H1 (cell line): Measurements from ENCODE around the gene TXNRD2. TPM values are rescaled to one million over a fixed set of nuclear protein-coding genes. Genes with fewer than 3 reads are reported as not detected.

ENCODE experiments used
- CTCF ChIA-PET: fragments of 300-600 bp; sonication (Branson Sonifier 250); formaldehyde crosslinking; loops from one replicate; lab custom pipeline; 2021; ENCODE audit not compliant: partially characterized antibody; lab: Charles Lee
- POLR2A ChIA-PET: fragments of 300-600 bp; sonication (Branson Sonifier 250); formaldehyde crosslinking; loops from one replicate; lab custom pipeline; 2021; ENCODE audit warnings: inconsistent platforms; ENCODE audit not compliant: partially characterized antibody; lab: Charles Lee
- DNase-seq, 2 experiments: peaks; one replicate each; pipeline versions ENCODE4 v3.0.0 to v3.0.0-alpha.2; 2010 to 2022; ENCODE audit warnings: low spot score in 2 of 2, low read depth in 1 of 2, mixed read lengths in 1 of 2
- FAIRE-seq: peaks from 2 replicates; lab custom pipeline; 2011; peaks lifted over from hg19 to GRCh38; lab: Jason Lieb, UNC
- H2AFZ ChIP-seq: 2 replicates; pipeline ENCODE4 v1.8.1; 2012; ENCODE audit warnings: low read length, inconsistent platforms
- H2AK5ac ChIP-seq: 2 replicates; pipeline ENCODE4 v1.6.1; 2013; ENCODE audit warnings: low read depth, low read length
- H2BK120ac ChIP-seq: replicated peaks from 2 replicates; pipeline ENCODE3; 2013; ENCODE audit warnings: low read depth, low read length, inconsistent platforms
- H2BK12ac ChIP-seq: 2 replicates; pipeline ENCODE4 v1.6.1; 2013; ENCODE audit warnings: low read depth, low read length
- H2BK15ac ChIP-seq: 2 replicates; pipeline ENCODE4 v1.6.1; 2013; ENCODE audit warnings: low read length
- H2BK20ac ChIP-seq: 2 replicates; pipeline ENCODE4 v1.6.1; 2013; ENCODE audit warnings: low read length
- H2BK5ac ChIP-seq: 2 replicates; pipeline ENCODE4 v1.6.1; 2013; ENCODE audit warnings: low read depth, low read length
- H3K14ac ChIP-seq: 2 replicates; pipeline ENCODE4 v1.6.1; 2013; ENCODE audit warnings: inconsistent platforms; ENCODE audit not compliant: insufficient read length
- H3K18ac ChIP-seq: 2 replicates; pipeline ENCODE4 v1.6.1; 2013; ENCODE audit warnings: low read length; ENCODE audit errors: extremely low read depth
- H3K23ac ChIP-seq: 2 replicates; pipeline ENCODE4 v1.6.1; 2013; ENCODE audit warnings: inconsistent platforms; ENCODE audit not compliant: insufficient read length
- H3K23me2 ChIP-seq: 2 replicates; pipeline ENCODE4 v1.6.1; 2013; ENCODE audit warnings: low read depth, low read length
- H3K27ac ChIP-seq: 2 replicates; pipeline ENCODE4 v1.6.1; 2011; ENCODE audit warnings: low read depth, low read length, inconsistent platforms
- H3K27me3 ChIP-seq, 4 experiments: replicated peaks in 1 of 4; 1 replicate in 1 of 4; 2 replicates in 3 of 4; pipeline versions ENCODE4 v1.6.1 to v1.8.1; 2011 to 2013; ENCODE audit warnings: low read length in 3 of 4, mild to moderate bottlenecking in 3 of 4, inconsistent platforms in 2 of 4, mixed read lengths in 2 of 4, moderate library complexity in 1 of 4; ENCODE audit not compliant: control insufficient read depth in 3 of 4, insufficient read depth in 3 of 4; ENCODE audit errors: extremely low read depth in 1 of 4
- H3K36me3 ChIP-seq, 4 experiments: 2 replicates each; pipeline versions ENCODE4 v1.6.1 to v1.8.1; 2011 to 2013; ENCODE audit warnings: mild to moderate bottlenecking in 4 of 4, low read length in 3 of 4, moderate library complexity in 2 of 4, control low read depth in 1 of 4, inconsistent platforms in 1 of 4; ENCODE audit not compliant: insufficient read depth in 4 of 4, control insufficient read depth in 2 of 4
- H3K4ac ChIP-seq: replicated peaks from 2 replicates; pipeline ENCODE3; 2013; ENCODE audit warnings: low read length, low read depth, mixed read lengths, inconsistent platforms; ENCODE audit not compliant: insufficient read length
- H3K4me1 ChIP-seq, 4 experiments: replicated peaks in 1 of 4; 1 replicate in 1 of 4; 2 replicates in 3 of 4; pipeline versions ENCODE4 v1.6.1 to v1.8.1; 2011 to 2013; ENCODE audit warnings: low read length in 3 of 4, inconsistent platforms in 2 of 4, mixed read lengths in 1 of 4; ENCODE audit not compliant: insufficient read depth in 4 of 4, control insufficient read depth in 3 of 4
- H3K4me2 ChIP-seq, 2 experiments: 2 replicates each; pipeline versions ENCODE4 v1.6.1 to v1.8.1; 2011 to 2013; ENCODE audit warnings: low read depth in 2 of 2, low read length in 2 of 2, control low read depth in 1 of 2, inconsistent platforms in 1 of 2, mild to moderate bottlenecking in 1 of 2; ENCODE audit not compliant: insufficient read depth in 1 of 2
- H3K4me3 ChIP-seq, 4 experiments: fragments of 200-600, 300-600 bp in 1 of 4; sonication (generic), shearing (Covaris generic), sonication (Bioruptor Twin) in 1 of 4; 2 replicates each; pipeline versions ENCODE4 v1.5.1 to v1.8.1; 2011 to 2016; ENCODE audit warnings: low read length in 4 of 4, low read depth in 3 of 4, control low read depth in 2 of 4, inconsistent platforms in 2 of 4, mild to moderate bottlenecking in 2 of 4, mixed read lengths in 1 of 4, moderate library complexity in 1 of 4; ENCODE audit not compliant: insufficient read depth in 2 of 4; ENCODE audit errors: extremely low read depth in 1 of 4
- H3K56ac ChIP-seq: replicated peaks from 2 replicates; pipeline ENCODE3; 2013; ENCODE audit warnings: low read depth, mild to moderate bottlenecking, mixed read lengths, low read length, inconsistent platforms; ENCODE audit not compliant: insufficient read length
- H3K79me1 ChIP-seq: 2 replicates; pipeline ENCODE4 v1.6.1; 2013; ENCODE audit warnings: low read depth, low read length, control low read depth
- H3K79me2 ChIP-seq, 2 experiments: 2 replicates each; pipeline versions ENCODE4 v1.6.1 to v1.8.1; 2012 to 2013; ENCODE audit warnings: low read length in 2 of 2, mild to moderate bottlenecking in 2 of 2, inconsistent platforms in 1 of 2; ENCODE audit not compliant: insufficient read depth in 2 of 2, control insufficient read depth in 1 of 2
- H3K9ac ChIP-seq, 4 experiments: replicated peaks in 1 of 4; 1 replicate in 1 of 4; 2 replicates in 3 of 4; pipeline versions ENCODE4 v1.6.1 to v1.8.1; 2011 to 2013; ENCODE audit warnings: low read depth in 3 of 4, low read length in 3 of 4, control low read depth in 2 of 4, mild to moderate bottlenecking in 2 of 4, moderate library complexity in 2 of 4, inconsistent platforms in 1 of 4; ENCODE audit errors: extremely low read depth in 1 of 4
- H3K9me3 ChIP-seq, 2 experiments: 2 replicates each; pipeline versions ENCODE4 v1.6.1 to v1.8.1; 2012 to 2013; ENCODE audit warnings: mild to moderate bottlenecking in 2 of 2, moderate library complexity in 2 of 2, control low read depth in 1 of 2, inconsistent platforms in 1 of 2, low read depth in 1 of 2, low read length in 1 of 2, mixed read lengths in 1 of 2; ENCODE audit not compliant: insufficient read depth in 2 of 2
- H4K20me1 ChIP-seq, 2 experiments: replicated peaks in 1 of 2; 2 replicates each; pipeline versions ENCODE3 to v1.8.1; 2011 to 2013; ENCODE audit warnings: inconsistent platforms in 2 of 2, low read length in 2 of 2, mild to moderate bottlenecking in 1 of 2; ENCODE audit not compliant: insufficient read depth in 2 of 2, control insufficient read depth in 1 of 2
- H4K5ac ChIP-seq: 2 replicates; pipeline ENCODE4 v1.6.1; 2013; ENCODE audit warnings: low read length, low read depth, mixed read lengths, inconsistent platforms; ENCODE audit not compliant: insufficient read length
- H4K8ac ChIP-seq: 2 replicates; pipeline ENCODE4 v1.8.0; 2013; ENCODE audit warnings: mild to moderate bottlenecking, moderate library complexity, low read length, inconsistent platforms; ENCODE audit not compliant: insufficient read depth; ENCODE audit errors: extremely low read depth
- H4K91ac ChIP-seq: replicated peaks from 2 replicates; pipeline ENCODE3; 2013; ENCODE audit warnings: low read length, mixed read lengths, inconsistent platforms; ENCODE audit not compliant: insufficient read length
- POU5F1 ChIP-seq: IDR thresholded peaks from 2 replicates; pipeline ENCODE4 v1.6.1; 2011; ENCODE audit warnings: low read depth, mild to moderate bottlenecking, low read length, moderate library complexity
- SUZ12 ChIP-seq: fragments of 200-600 bp; sonication (generic); IDR thresholded peaks from 2 replicates; pipeline ENCODE4 v1.6.1; 2012; ENCODE audit warnings: mild to moderate bottlenecking, inconsistent platforms, low read length, moderate library complexity, mixed read lengths
- WGBS, 2 experiments: shearing (Covaris generic) in 1 of 2; methylation state at CpG; one replicate each; pipeline versions ENCODE4 v1.1.6 to v1.1.7; 2013 to 2015; ENCODE audit warnings: low lambda C conversion rate in 2 of 2, mixed read lengths in 2 of 2, inconsistent platforms in 1 of 2, low coverage in 1 of 2, missing lambda C conversion rate in 1 of 2; ENCODE audit not compliant: insufficient replicate concordance in 2 of 2, insufficient coverage in 1 of 2, insufficient read length in 1 of 2; ENCODE audit errors: extremely low coverage in 1 of 2, missing lambda C conversion rate in 1 of 2; 5-methylcytosine and 5-hydroxymethylcytosine counted together
- polyA plus RNA-seq, 7 experiments: library from polyadenylated mRNA; depleted of rRNA in 3 of 7; stranded (reverse) in 5 of 7; unstranded in 2 of 7; fragments of >200 nt in 5 of 7; fragments of 200-250 nt in 2 of 7; gene quantifications; 1 replicate in 5 of 7; 2 replicates in 1 of 7; 4 replicates in 1 of 7; pipeline versions ENCODE4 v1.2.1 to v1.2.3, GENCODE V29; 2011 to 2013; ENCODE audit warnings: missing spikeins in 2 of 7, mixed read lengths in 2 of 7
- total RNA-seq: library from RNA; stranded (reverse); fragmentation: NEBNext Ultra II Directional; extraction: Animal tissue kit (Norgen Biotek cat#: 25700); gene quantifications from 2 replicates; pipeline ENCODE4 v1.2.1, GENCODE V29; 2021

Gene TXNRD2
- total and polyA plus RNA-seq, 2 of the 8 experiments (the other 6 are each of a cell fraction or from before 2014, with no cell fraction given), result 14.8 to 21.9 TPM

DNA sequence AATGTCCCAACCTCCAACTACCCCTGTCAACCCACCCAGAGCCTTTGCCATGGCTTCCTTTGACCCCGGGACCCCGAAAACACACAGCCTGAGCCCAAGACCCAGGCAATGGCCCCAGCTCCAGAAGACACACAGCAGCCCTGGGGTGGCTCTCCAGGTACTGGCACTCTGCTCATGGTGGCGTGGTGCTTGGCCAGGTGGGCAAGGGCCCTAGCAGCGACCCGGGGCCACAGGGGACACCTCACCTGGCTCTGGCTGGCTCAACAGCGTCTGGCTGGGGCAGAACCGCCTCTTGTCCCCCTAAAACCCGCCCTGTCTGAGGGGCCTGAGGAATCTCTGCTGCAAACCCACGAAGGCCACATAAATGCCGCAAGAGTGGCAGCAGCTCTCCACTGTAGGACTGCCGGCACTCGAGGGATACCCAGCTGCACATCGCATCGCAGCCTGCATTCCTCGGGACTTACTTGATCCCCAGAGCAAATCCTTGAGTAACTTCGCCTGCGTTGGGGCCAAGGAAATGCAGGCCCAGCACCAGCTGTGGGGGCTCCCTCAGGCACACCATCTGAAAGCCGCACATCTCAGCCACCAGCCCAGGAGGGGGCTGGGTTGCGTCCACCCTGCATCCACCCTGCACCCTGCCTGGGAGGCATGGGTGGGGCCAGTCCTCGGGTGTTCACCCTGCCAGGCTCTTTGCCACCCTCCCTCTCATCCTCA, 63.8 kb downstream of the TXNRD2 start:
- H3K4me1 ChIP-seq, result peaks cover 11 to 26% (median 20%) of the 10 kb centered on the region in 4 experiments
- H3K4ac ChIP-seq, result peak overlapping the region; percentile 91
- H2AFZ ChIP-seq, result no peak overlapping the region
- FAIRE-seq, result no peak
- 0 out of 2 replicates have a peak overlapping the region, but pooled peaks have one; percentile 63 for H2BK12ac ChIP-seq
- H3K23me2 ChIP-seq, result peaks cover 4% of the 10 kb centered on the region
- H3K79me1 ChIP-seq, result no peaks in the 10 kb centered on the region; the same call in 1 of the 2 replicates
- H3K4me2 ChIP-seq, result no peak overlapping the region
- peak in 1 of 2 experiments; percentile 39 for DNase-seq
- H3K9me3 ChIP-seq, result no peaks in the 10 kb centered on the region
- H3K36me3 ChIP-seq, result 0 out of 8 replicates have a peak, but pooled peaks cover 0 to 2% (median 0%) of the 10 kb centered on the region in 4 experiments
- H2BK20ac ChIP-seq, result 0 out of 2 replicates have a peak overlapping the region, but pooled peaks have one; percentile 32
- no peak overlapping the region for H4K5ac ChIP-seq
- H3K9ac ChIP-seq, result no peak overlapping the region
- peak overlapping the region; percentile 51 for H3K18ac ChIP-seq
- no peak overlapping the region for H3K14ac ChIP-seq
- WGBS, 2 experiments, result 91% methylated on average over 20 of the region's 20 CpGs; no CpG with 5 or more reads in 1 of the 2 experiments
- no peak overlapping the region for H2BK120ac ChIP-seq
- peak overlapping the region; percentile 95 for H2AK5ac ChIP-seq
- H3K27ac ChIP-seq, result no peak overlapping the region
- POLR2A ChIA-PET, result interaction anchor here (1.6 to 2.0 kb wide), 2 partner anchors 22 to 25 kb away, joined by 3 to 5 read pairs; no protein-coding TSS in a partner anchor
- H2BK15ac ChIP-seq, result peak overlapping the region; percentile 65; the same call in 1 of the 2 replicates
- H3K4me3 ChIP-seq, result no peak overlapping the region
- peak overlapping the region; percentile 83; the same call in 1 of the 2 replicates for H2BK5ac ChIP-seq
- no peak for TF ChIP-seq SUZ12
- TF ChIP-seq POU5F1, result no peak
- TF ChIP-seq, all 59 proteins: peak for 0
- H4K91ac ChIP-seq, result peak overlapping the region; percentile 96
- no peaks in the 10 kb centered on the region for H4K20me1 ChIP-seq
- H3K56ac ChIP-seq, result no peak overlapping the region
- peaks cover 0 to 3% (median 0%) of the 10 kb centered on the region in 4 experiments; a peak in 1 of 7 replicates for H3K27me3 ChIP-seq
- H4K8ac ChIP-seq, result no peak overlapping the region; the same call in none of the 2 replicates
- CTCF ChIA-PET, result interaction anchor here (2.2 kb wide), 1 partner anchor 12 kb away, joined by 12 read pairs; no protein-coding TSS in a partner anchor
- no peaks in the 10 kb centered on the region for H3K79me2 ChIP-seq
- H3K23ac ChIP-seq, result no peak overlapping the region
